HG03135 (cell line): ENCODE data around the gene ENTPD3.
"Not testable (repeated sequence)": the region's sequence is repeated elsewhere in the genome, so short reads cannot be mapped to it uniquely, and the experiment has no call there.

Source experiments
- ATAC-seq: cut with Tn5 transposase; IDR thresholded peaks from one replicate; pipeline ENCODE4 v1.9.1; 2021; ENCODE audit warnings: mild to moderate bottlenecking, moderate library complexity; ENCODE audit not compliant: unreplicated experiment

The ENTPD3 gene

DNA sequence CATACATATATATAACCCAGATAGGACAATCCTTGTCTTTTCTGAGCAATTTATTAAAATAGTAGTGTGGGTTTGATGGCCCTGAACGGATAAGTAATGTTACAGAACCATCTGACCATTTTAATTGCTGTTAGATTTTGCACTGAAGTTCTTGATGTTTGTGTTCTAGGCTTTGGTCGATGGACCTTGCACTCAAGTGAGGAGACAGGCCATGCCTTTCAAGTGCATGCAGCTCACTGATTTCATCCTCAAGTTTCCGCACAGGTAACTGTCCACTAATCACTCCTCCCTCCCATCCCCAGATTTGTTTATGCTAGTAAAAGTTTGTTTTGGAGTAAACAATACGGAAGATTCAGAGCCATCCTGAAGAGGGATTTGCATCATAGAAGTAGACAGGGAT lies 71.5 kb downstream of the ENTPD3 start:
- ATAC-seq: no peak

DNA sequence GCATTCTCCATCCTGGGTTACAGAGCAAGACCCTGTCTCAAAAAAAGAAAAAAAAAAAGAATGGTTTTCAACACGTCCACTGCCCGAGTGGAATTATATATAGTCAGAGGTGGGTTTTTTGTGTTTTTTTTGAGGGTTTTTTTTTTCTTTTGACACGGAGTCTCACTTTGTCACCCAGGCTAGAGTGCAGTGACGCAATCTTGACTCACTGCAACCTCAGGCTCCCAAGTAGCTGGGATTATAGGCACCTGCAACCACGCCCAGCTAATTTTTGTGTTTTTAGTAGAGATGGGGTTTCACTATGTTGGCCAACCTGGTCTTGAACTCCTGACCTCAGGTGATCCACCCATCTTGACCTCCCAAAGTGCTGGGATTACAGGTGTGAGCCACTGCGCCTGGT lies 73.5 kb downstream of the ENTPD3 start:
- ATAC-seq: not testable (repeated sequence)

DNA sequence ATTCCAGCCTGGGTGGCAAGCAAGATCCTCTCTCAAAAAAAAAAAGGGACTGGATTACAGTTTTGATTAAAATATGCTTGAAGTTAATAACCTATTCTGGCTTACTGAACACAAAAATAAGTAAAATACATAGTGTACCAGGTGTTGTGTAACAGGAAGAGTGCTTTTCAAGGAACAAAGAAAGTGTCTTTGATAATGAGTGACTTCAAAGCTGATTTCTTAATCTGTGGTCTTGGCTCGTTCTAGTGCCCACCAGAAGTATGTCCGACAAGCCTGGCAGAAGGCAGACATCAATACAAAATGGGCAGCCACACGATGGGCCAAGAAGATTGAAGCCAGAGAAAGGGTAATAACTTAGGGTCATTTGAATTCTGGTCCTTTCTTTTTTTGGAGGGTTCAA lies 74.2 kb downstream of the ENTPD3 start:
- no peak for ATAC-seq

DNA sequence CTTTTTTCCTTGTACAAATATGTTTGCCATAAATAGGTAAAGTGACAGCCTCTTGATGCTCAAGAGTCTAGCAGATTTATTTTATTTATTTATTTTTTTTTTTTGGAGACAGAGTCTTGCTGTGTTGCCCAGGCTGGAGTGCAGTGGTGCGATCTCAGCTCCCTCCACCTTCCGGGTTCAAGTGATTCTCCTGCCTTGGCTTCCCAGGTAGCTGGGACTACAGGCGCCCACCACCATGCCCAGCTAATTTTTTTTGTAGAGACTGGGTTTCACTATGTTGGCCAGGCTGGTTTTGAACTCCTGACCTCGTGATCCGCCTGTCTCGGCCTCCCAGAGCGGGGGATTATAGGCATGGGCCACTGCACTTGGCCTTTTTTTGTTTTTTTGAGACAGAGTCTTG lies 75.9 kb downstream of the ENTPD3 start:
- not testable (repeated sequence) for ATAC-seq

DNA sequence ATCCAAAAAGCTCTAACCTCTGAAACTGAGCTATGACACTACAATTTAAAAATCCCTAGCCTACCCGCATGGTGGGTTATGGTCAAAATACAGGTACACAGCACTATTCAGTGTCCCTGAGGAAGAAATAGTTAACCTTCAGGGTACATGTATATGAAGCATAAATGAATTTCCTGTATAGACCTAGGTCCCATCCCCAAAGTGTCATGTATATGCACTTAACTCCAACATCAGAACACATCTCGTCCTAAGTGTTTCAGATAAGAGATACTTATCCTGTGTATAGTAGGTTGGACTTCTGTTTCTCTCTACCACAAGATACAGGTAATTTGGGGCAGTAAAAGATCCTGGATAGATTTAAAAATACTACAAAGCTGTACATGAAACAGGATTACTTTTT lies 76.6 kb downstream of the ENTPD3 start:
- ATAC-seq: no peak

DNA sequence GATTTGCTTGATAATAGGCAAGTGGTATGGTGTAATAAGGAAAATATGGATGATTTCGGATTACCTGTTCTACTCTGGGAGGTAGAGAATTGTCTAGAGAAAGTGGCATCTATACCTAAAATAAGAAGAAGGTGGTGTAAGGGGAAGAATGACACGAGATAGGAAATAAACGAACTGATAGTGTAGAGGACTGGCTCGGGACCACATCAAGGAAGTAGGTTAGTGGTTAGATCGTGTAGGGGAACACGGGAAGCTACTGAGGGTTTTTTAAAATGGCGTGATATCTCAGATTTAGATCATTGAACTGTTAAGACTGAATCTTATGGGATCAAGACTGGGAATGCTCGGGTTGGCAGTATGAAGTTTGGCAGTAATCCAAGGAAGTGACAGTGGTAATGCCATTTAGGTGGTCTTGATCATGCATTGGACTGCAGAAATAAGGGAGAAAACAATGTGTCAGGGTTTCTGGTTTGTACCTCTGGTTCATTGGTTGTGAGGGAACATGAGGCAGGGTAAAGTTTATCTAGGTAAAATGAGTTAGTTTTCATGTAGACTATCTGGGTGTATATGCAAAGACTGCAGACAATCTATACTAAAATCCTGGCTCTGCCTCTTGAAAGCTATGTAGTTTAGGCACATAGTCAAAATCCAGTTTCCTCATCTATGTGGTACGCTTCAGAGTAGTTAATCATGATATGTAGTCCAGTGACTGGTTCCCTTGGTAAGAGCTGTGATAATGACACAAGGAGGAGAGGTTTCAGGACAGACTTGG lies 77.5 kb downstream of the ENTPD3 start:
- ATAC-seq: no peak

DNA sequence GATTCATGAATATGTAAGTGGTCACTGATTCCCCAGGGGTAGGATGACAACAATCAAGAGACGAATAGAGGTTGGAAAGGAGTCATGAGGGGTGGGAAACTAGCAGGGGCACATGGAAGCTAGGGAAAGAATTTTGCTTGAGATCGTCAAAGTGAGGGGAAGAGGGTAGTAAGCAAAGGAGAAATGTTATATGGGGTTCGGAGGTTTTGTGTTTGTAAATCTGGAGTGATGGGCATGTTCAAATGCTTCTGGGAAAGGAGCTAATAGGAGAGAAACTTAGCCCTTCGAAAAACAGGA lies 78.1 kb downstream of the ENTPD3 start:
- no peak for ATAC-seq

DNA sequence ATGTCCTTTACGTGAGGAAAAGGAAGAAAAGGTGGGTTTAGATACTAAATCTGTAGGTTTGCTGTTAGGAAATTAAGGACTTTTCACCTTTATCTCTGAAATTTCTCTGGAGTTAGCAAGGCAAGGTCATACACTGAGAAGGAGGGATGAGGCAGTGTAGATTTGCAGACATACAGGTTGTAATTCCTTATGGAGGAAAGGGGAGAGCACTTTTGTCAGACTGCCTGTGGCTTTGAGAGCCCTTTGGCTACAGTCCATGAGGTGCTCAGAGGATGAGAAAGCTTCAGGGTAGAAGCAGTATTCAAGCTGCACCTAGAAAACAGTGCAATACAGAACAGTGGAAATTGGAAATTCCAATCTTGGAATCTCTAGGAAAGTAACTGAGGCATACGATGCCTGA lies 78.5 kb downstream of the ENTPD3 start:
- no peak for ATAC-seq

DNA sequence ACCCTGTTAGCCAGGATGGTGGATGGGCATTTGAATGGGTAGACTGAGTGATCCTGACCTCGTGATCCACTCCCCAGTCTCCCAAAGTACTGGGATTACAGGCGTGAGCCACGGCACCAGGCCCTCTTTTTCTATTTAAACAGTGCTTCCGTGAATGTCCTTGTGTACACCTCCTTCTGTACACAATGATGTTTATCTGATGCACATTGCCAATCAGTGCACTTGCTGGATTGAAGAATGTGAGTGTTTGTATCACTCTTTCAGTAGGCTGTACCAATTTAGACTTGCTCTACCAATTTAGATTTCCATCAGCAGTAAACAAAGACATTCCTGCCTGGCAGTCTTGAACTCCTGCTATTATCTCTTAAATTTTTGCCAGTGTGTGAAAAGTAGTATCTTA lies 81.0 kb downstream of the ENTPD3 start:
- no peak for ATAC-seq

DNA sequence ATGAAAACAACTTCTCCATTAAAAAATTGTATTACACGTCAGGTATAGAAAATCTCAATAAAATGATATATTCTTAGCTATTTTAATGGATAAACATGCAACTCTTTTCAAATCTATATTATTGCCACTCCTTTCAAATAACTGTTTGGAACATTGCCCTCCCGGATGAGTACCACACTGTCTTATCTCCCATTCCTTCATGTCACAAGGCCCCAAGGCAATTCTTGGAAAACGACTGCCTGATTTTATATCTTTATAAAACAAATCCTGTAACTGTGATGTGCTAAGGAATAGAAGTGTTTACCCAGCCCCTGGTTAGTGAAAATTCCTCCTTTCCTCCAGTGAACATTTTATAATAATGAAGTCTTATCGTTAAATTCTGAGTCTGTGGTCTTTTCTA lies 83.7 kb downstream of the ENTPD3 start:
- no peak for ATAC-seq

DNA sequence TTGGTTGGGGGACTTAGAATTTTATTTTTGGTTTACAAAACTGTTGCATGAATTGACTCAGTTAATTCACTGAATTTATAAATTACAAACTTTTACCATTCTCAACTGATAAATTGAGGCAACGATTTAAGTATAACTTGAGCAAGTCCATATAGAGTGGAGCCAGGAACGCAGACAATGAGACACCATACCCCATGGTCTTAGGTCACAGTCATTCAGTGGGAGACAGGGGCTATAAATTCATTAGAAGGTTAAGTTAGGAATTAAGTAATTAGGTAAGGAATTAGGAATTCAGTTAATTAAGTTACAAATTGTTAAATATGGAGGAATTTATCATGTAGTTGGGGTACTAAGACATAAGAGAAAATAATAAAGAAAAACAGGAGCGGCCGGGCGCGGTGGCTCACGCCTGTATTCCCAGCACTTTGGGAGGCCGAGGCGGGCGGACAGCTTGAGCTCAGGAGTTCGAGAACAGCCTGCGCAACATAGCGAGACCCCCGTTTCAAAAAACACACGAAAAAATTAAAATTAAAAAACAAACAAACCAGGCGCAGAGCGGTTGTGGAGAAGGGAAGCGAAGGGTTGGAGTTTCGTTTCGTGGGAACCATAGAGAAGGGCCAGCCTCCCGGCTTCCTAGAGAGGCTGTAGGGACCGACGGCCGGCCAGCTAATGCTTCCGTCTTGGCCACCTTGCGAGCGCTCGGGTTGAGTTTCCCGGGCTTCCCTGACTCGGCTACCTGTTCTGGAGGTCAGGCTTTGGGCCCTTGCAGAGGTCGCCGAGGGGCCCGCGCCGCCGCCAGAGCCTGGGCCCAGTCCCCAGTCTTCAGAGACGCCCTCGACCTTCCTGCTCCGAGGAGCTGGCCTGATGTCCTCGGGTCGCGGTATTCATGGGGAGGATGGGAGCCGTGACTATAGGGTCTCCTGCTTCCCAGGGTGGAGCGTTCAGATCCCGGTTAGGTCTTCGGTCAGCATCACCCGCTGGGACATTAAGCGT lies 89.8 kb downstream of the ENTPD3 start, which contains the start of gene ZNF619:
ZNF619 (plus strand) TSS at position 645 of the 993 bp plus-strand sequence. CDS start 858 bp downstream, outside the sequence.
- peak; percentile 80 for ATAC-seq

DNA sequence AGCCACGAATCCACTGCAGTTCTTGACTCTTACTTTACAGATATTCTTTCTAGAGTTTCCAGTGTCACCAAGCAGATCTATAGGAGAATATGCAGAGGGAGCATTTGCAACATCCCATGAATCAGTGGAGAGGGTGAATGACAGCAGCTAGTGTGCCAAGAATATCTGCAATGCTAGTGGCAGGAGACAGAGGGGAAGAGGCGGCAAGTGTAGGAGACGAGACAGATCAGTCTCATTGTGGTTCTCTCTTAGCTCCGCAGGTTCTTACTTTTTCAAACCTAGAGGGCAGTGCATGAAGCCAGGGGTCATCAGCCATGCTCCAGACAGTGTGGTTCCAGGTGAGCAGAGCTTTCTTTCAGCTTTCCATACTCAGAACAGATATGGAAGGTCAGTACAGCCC lies 90.7 kb downstream of the ENTPD3 start:
- no peak for ATAC-seq
